Psoas muscle (tissue), 8 donors: ENCODE measurements around the gene NASP. TPM values are rescaled to one million over a fixed set of nuclear protein-coding genes. Genes with fewer than 3 reads are reported as not detected.
"Not testable (repeated sequence)": the region's sequence is repeated elsewhere in the genome, so short reads cannot be mapped to it uniquely, and the experiment has no call there.

ENCODE experiments used
- ATAC-seq, 4 donors: fragments of 200-7000 bp; cut with Tn5 transposase; one replicate each; pipeline ENCODE4 v1.9.1; 2020; ENCODE audit warnings: moderate library complexity in 3 of 4, mild to moderate bottlenecking in 2 of 4
- DNase-seq, 2 donors: peaks; one replicate each; pipeline ENCODE4 v3.0.0-alpha.2; 2020
- H3K27ac ChIP-seq: fragments of 200-600 bp; one replicate; pipeline ENCODE4 v1.8.0; 2022
- H3K27me3 ChIP-seq, 3 donors: fragments of 200-600 bp in 1 of 3; one replicate each; pipeline versions ENCODE4 v1.6.1 to v1.8.0; 2013 to 2022; ENCODE audit warnings: low read length in 2 of 3, mild to moderate bottlenecking in 2 of 3, moderate library complexity in 1 of 3; ENCODE audit not compliant: insufficient read depth in 3 of 3
- H3K36me3 ChIP-seq, 2 donors: fragments of 200-600 bp in 1 of 2; one replicate each; pipeline versions ENCODE4 v1.6.1 to v1.8.0; 2013 to 2022; ENCODE audit warnings: low read depth in 1 of 2, mild to moderate bottlenecking in 1 of 2, moderate library complexity in 1 of 2; ENCODE audit not compliant: insufficient read depth in 1 of 2
- H3K4me1 ChIP-seq: fragments of 200-600 bp; one replicate; pipeline ENCODE4 v1.8.0; 2022
- H3K4me3 ChIP-seq: fragments of 200-600 bp; one replicate; pipeline ENCODE4 v1.8.0; 2022; ENCODE audit warnings: mild to moderate bottlenecking
- H3K9me3 ChIP-seq: fragments of 200-600 bp; one replicate; pipeline ENCODE4 v1.8.0; 2022
- WGBS, 3 donors: extraction: QIAGEN DNeasy Blood & Tissue Kit; methylation state at CpG; one replicate each; pipeline versions ENCODE4 v1.1.6 to v1.1.7; 2013; 5-methylcytosine and 5-hydroxymethylcytosine counted together
- intact Hi-C, 2 donors: fragments of 100-400 bp; cut with DNase I; formaldehyde crosslinking; loops; one replicate each; pipeline versions ENCODE4 v1.11.0 to v1.14.2; 2022
- polyA plus RNA-seq, 3 donors: library from polyadenylated mRNA; stranded (reverse); fragments of 200-250 nt; gene quantifications; one replicate each; pipeline ENCODE4 v1.2.3, GENCODE V29; 2013
- total RNA-seq, 4 donors: library from RNA; stranded (reverse); fragmentation: NEBNext Ultra II Directional in 2 of 4; extraction: Animal tissue kit (Norgen Biotek cat#: 25700) in 2 of 4; gene quantifications; one replicate each; pipeline versions ENCODE4 v1.2.1 to v1.2.4, GENCODE V29; 2021 to 2023
- TF ChIP-seq, protein P1 (sequence below): fragments of 200-600 bp; IDR thresholded peaks from one replicate; pipeline ENCODE4 v1.8.0; 2022; ENCODE audit warnings: antibody characterized with exemption
- donor health status: healthy with polysubstance abuse.
- donor health status: DM: no; HTN: no; CAD: no; lungs with moderate emphysema.
- donor health status: Bipolar disorder and iron deficiency.
- donor health status: healthy.
- donor health status: DM: yes; HTN: yes; CAD: no.
- donor health status: DM: no; HTN: no; CAD: no.
- donor health status: DM: no; HTN: no; CAD: no.
- donor health status: DM: yes; HTN: yes; CAD: no.

The NASP gene
- total and polyA plus RNA-seq, 7 donors = 15.3 to 54.6 (median 28.6) TPM

DNA sequence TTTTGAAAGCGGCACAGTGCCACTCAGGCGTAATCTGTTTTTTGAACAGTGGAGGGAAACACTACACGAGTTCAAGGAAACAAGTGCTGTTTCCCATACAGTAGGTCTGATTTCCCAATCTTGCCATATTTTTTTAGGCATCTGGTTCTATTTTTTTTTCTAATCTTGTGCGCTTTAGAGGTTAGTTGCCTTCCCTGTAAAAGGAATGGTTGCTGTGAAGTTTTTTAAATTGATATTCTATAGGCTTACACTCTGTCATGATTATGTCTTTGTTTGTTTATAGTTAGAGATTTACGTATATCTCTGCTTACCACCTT, 1.2 kb downstream of the NASP start:
- Histone ChIP-seq H3K9me3 (no peaks in the 10 kb centered on the region), H3K4me3 (peak overlapping the region; percentile 81), H3K27me3 (no peaks in the 10 kb centered on the region), H3K4me1 (peaks cover 22% of the 10 kb centered on the region), H3K27ac (peak overlapping the region; percentile 90), H3K36me3 (no peaks in the 10 kb centered on the region)
- TF ChIP-seq, protein P1, sequence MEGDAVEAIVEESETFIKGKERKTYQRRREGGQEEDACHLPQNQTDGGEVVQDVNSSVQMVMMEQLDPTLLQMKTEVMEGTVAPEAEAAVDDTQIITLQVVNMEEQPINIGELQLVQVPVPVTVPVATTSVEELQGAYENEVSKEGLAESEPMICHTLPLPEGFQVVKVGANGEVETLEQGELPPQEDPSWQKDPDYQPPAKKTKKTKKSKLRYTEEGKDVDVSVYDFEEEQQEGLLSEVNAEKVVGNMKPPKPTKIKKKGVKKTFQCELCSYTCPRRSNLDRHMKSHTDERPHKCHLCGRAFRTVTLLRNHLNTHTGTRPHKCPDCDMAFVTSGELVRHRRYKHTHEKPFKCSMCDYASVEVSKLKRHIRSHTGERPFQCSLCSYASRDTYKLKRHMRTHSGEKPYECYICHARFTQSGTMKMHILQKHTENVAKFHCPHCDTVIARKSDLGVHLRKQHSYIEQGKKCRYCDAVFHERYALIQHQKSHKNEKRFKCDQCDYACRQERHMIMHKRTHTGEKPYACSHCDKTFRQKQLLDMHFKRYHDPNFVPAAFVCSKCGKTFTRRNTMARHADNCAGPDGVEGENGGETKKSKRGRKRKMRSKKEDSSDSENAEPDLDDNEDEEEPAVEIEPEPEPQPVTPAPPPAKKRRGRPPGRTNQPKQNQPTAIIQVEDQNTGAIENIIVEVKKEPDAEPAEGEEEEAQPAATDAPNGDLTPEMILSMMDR = no peak
- 4 to 6% (median 5%) methylated on average over 5 of the region's 5 CpGs for WGBS, 3 donors
- intact Hi-C loops = no loop called here
- no peak for ATAC-seq
- DNase-seq = no peak

DNA sequence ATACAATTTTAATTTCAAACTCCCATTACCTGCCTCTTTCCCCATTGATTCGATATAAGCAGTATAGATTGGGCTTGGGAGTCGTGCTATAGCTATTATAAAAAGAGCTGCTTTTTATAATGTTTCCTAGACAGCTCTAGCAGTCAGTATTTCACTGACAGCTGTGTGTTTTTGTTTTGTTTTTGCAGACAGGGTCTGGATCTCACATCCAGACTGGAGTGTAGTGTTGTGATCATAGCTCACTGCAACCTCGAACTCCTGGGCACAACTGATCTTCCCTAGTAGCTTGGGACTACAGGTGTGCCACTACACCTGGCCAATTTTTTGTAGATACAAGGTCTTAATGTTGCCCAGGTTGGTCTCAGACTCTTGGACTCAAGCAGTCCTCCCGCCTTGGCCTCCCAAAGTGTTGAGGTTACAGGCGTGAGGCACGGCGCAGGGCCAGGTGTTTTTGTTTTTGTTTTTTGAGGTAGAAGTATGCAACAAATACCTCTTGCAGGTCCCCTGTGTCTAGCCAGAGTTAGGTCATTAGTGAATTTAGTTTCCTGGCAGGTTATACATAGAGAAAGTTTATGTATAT, 1.7 kb downstream of the NASP start:
- no peak overlapping the region for H3K27ac ChIP-seq
- intact Hi-C loops = no loop called here
- H3K27me3 ChIP-seq = no peaks in the 10 kb centered on the region
- TF ChIP-seq, protein P1 = no peak
- DNase-seq (no peak), ATAC-seq (no peak)
- H3K4me1 ChIP-seq = peaks cover 22% of the 10 kb centered on the region
- H3K9me3 ChIP-seq = no peaks in the 10 kb centered on the region
- H3K4me3 ChIP-seq = peak overlapping the region; percentile 81
- no peaks in the 10 kb centered on the region for H3K36me3 ChIP-seq
- 39 to 45% (median 41%) methylated on average over 7 of the region's 7 CpGs for WGBS, 3 donors

DNA sequence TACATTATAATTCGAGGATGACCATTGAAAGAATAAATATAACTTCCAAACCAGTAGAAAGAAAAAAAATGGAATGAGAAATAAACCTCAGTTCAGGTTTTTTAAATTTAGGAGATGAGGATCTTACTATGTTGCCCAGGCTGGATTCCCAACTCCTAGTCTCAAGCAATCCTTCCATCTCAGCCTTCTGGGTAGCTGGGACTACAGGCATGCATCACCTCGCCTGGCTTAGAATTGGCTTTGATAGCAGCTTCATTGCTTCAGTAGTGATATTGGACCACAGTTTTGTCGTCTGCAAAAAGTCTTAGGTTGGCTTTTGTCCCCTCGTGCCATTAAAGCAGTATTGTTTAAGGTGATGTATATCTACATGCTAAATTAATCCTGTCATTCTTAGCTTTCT, 2.9 kb downstream of the NASP start:
- peaks cover 0 to 6% of the 10 kb centered on the region in 2 donors for H3K36me3 ChIP-seq
- H3K4me3 ChIP-seq = no peak overlapping the region
- DNase-seq (no peak), ATAC-seq (no peak)
- TF ChIP-seq, protein P1 = no peak
- H3K9me3 ChIP-seq = no peaks in the 10 kb centered on the region
- WGBS, 3 donors = 77 to 80% (median 77%) methylated on average over 4 of the region's 4 CpGs
- intact Hi-C loops = no loop called here
- H3K4me1 ChIP-seq = peaks cover 25% of the 10 kb centered on the region
- no peak overlapping the region for H3K27ac ChIP-seq
- H3K27me3 ChIP-seq = no peaks in the 10 kb centered on the region

GRCh38 chr1:45589861-45590260, 6.0 kb downstream of the NASP start:
- H3K9me3 ChIP-seq = no peaks in the 10 kb centered on the region
- ATAC-seq = peak in 3 of 4 donors; percentile 2 to 39 (median 21)
- peak overlapping the region; percentile 52 for H3K4me3 ChIP-seq
- peaks cover 0 to 35% of the 10 kb centered on the region in 2 donors for H3K36me3 ChIP-seq
- H3K27me3 ChIP-seq = no peaks in the 10 kb centered on the region
- TF ChIP-seq, protein P1 = no peak
- intact Hi-C loops = no loop called here
- peak overlapping the region; percentile 66 for H3K27ac ChIP-seq
- WGBS, 3 donors = 41 to 75% (median 53%) methylated on average over 1 of the region's 1 CpG
- H3K4me1 ChIP-seq = peaks cover 20% of the 10 kb centered on the region
- DNase-seq = no peak

DNA sequence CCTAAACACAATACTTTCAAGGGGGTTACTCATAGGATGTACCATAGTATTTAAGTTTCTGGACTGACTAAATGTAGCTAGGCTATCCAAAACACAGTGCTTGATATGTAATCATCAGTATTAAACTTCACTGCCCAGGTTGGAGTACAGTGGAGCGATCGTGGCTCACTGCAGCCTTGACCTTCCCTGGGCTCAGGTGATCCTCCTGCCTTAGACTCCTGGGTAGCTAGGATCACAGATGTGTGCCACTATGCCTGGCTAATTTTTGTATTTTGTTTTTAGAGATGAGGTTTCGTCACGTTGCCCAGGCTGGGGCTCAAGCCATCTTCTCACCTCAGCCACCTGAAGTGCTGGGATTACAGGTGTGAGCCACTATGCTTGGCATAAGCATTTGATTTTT, 10.6 kb downstream of the NASP start:
- ATAC-seq (no peak), DNase-seq (no peak)
- Histone ChIP-seq H3K27me3 (no peaks in the 10 kb centered on the region), H3K4me3 (no peak overlapping the region), H3K9me3 (no peaks in the 10 kb centered on the region), H3K4me1 (peaks cover 5% of the 10 kb centered on the region), H3K36me3 (peaks cover 0 to 53% of the 10 kb centered on the region in 2 donors), H3K27ac (no peak overlapping the region)
- 85 to 94% (median 90%) methylated on average over 4 of the region's 4 CpGs for WGBS, 3 donors
- TF ChIP-seq, protein P1 = no peak
- intact Hi-C loops = no loop called here

GRCh38 chr1:45596765-45597164, 12.9 kb downstream of the NASP start:
- peaks cover 0 to 47% of the 10 kb centered on the region in 2 donors for H3K36me3 ChIP-seq
- intact Hi-C loops = not testable (repeated sequence)
- 97 to 98% (median 97%) methylated on average over 8 of the region's 8 CpGs for WGBS, 3 donors

More at GRCh38 chr1:45596765-45597164, 12.9 kb downstream of the NASP start:
- not testable (repeated sequence) for H3K4me3 ChIP-seq, H3K27ac ChIP-seq, H3K9me3 ChIP-seq, DNase-seq, H3K27me3 ChIP-seq, ATAC-seq, H3K4me1 ChIP-seq
